H9 (cell line): ENCODE measurements around the gene ARSI. TPM values are rescaled to one million over a fixed set of nuclear protein-coding genes. Genes with fewer than 3 reads are reported as not detected.

Source experiments
- DNase-seq: peaks from one replicate; pipeline ENCODE4 v3.0.0-alpha.2; 2017
- H2AFZ ChIP-seq: one replicate; pipeline ENCODE4 v1.6.1; 2013; ENCODE audit warnings: mild to moderate bottlenecking, low read length, control low read depth, moderate library complexity
- H2AK5ac ChIP-seq: 2 replicates; pipeline ENCODE4 v1.6.1; 2013; ENCODE audit warnings: low read length, control low read depth, mixed read lengths; ENCODE audit not compliant: insufficient read length
- H2BK120ac ChIP-seq: one replicate; pipeline ENCODE4 v1.6.1; 2013; ENCODE audit warnings: low read depth, mild to moderate bottlenecking, low read length, control low read depth, inconsistent platforms; ENCODE audit not compliant: poor library complexity, severe bottlenecking
- H2BK12ac ChIP-seq: 2 replicates; pipeline ENCODE4 v1.6.1; 2013; ENCODE audit warnings: low read length, control low read depth, mixed read lengths, low read depth; ENCODE audit not compliant: insufficient read length
- H2BK15ac ChIP-seq: 2 replicates; pipeline ENCODE4 v1.6.1; 2013; ENCODE audit warnings: low read depth, low read length, control low read depth
- H2BK20ac ChIP-seq: one replicate; pipeline ENCODE4 v1.6.1; 2013; ENCODE audit warnings: low read depth, mild to moderate bottlenecking, low read length, control low read depth, inconsistent platforms; ENCODE audit not compliant: poor library complexity, severe bottlenecking
- H2BK5ac ChIP-seq: 2 replicates; pipeline ENCODE4 v1.6.1; 2013; ENCODE audit warnings: low read length, control low read depth, mixed read lengths; ENCODE audit not compliant: insufficient read length
- H3K14ac ChIP-seq: 2 replicates; pipeline ENCODE4 v1.6.1; 2013; ENCODE audit warnings: low read length, control low read depth; ENCODE audit not compliant: insufficient read depth
- H3K18ac ChIP-seq: 2 replicates; pipeline ENCODE4 v1.6.1; 2013; ENCODE audit warnings: low read depth, mild to moderate bottlenecking, mixed read lengths, low read length, control low read depth; ENCODE audit not compliant: insufficient read length
- H3K23ac ChIP-seq: 2 replicates; pipeline ENCODE4 v1.6.1; 2013; ENCODE audit warnings: low read length, control low read depth, mixed read lengths, low read depth; ENCODE audit not compliant: insufficient read length
- H3K23me2 ChIP-seq: 2 replicates; pipeline ENCODE4 v1.6.1; 2013; ENCODE audit warnings: low read depth, mild to moderate bottlenecking, mixed read lengths, low read length, control low read depth; ENCODE audit not compliant: insufficient read length, poor library complexity, severe bottlenecking
- H3K27ac ChIP-seq: 2 replicates; pipeline ENCODE4 v1.5.1; 2013; ENCODE audit warnings: low read length, control low read depth, mixed read lengths, low read depth; ENCODE audit not compliant: insufficient read length
- H3K27me3 ChIP-seq: 2 replicates; pipeline ENCODE4 v1.6.1; 2013; ENCODE audit warnings: low read length, control low read depth, inconsistent platforms; ENCODE audit not compliant: insufficient read depth
- H3K4ac ChIP-seq: 2 replicates; pipeline ENCODE4 v1.6.1; 2013; ENCODE audit warnings: low read depth, mild to moderate bottlenecking, control low read depth, inconsistent platforms, low read length, moderate library complexity
- H3K4me1 ChIP-seq: 2 replicates; pipeline ENCODE4 v1.6.1; 2013; ENCODE audit warnings: low read length, control low read depth, inconsistent platforms; ENCODE audit not compliant: insufficient read depth
- H3K4me2 ChIP-seq: 2 replicates; pipeline ENCODE4 v1.6.1; 2013; ENCODE audit warnings: low read length, control low read depth, mixed read lengths; ENCODE audit not compliant: insufficient read length, insufficient read depth
- H3K56ac ChIP-seq: 2 replicates; pipeline ENCODE4 v1.6.1; 2013; ENCODE audit warnings: low read depth, mild to moderate bottlenecking, mixed read lengths, low read length, control low read depth; ENCODE audit not compliant: insufficient read length
- H3K79me1 ChIP-seq: 2 replicates; pipeline ENCODE4 v1.6.1; 2013; ENCODE audit warnings: low read depth, mild to moderate bottlenecking, moderate library complexity, low read length, control low read depth, inconsistent platforms; ENCODE audit not compliant: insufficient read depth, poor library complexity, severe bottlenecking
- H3K79me2 ChIP-seq: 2 replicates; pipeline ENCODE4 v1.6.1; 2013; ENCODE audit warnings: low read length, control low read depth, inconsistent platforms; ENCODE audit not compliant: insufficient read depth
- H3K9ac ChIP-seq: 2 replicates; pipeline ENCODE4 v1.6.1; 2013; ENCODE audit warnings: low read length, control low read depth, mixed read lengths; ENCODE audit not compliant: insufficient read length; ENCODE audit errors: extremely low read depth
- H3K9me3 ChIP-seq: one replicate; pipeline ENCODE4 v1.6.1; 2013; ENCODE audit warnings: low read depth, low read length, inconsistent platforms; ENCODE audit not compliant: control insufficient read depth
- H3T11ph ChIP-seq: one replicate; pipeline ENCODE4 v1.6.1; 2013; ENCODE audit warnings: mild to moderate bottlenecking, low read length, control low read depth, inconsistent platforms
- H4K20me1 ChIP-seq: one replicate; pipeline ENCODE4 v1.6.1; 2013; ENCODE audit not compliant: control insufficient read depth, insufficient read length, insufficient read depth
- H4K5ac ChIP-seq: 2 replicates; pipeline ENCODE4 v1.6.1; 2013; ENCODE audit warnings: low read depth, mild to moderate bottlenecking, mixed read lengths, low read length, control low read depth; ENCODE audit not compliant: insufficient read length
- H4K8ac ChIP-seq: replicated peaks from 2 replicates; pipeline ENCODE4 v1.6.1; 2013; ENCODE audit warnings: low read length, control low read depth, mixed read lengths, low read depth; ENCODE audit not compliant: insufficient read length
- H4K91ac ChIP-seq: 2 replicates; pipeline ENCODE4 v1.6.1; 2013; ENCODE audit warnings: low read depth, mild to moderate bottlenecking, moderate library complexity, mixed read lengths, low read length, control low read depth; ENCODE audit not compliant: insufficient read length
- H3K27ac Mint-ChIP-seq, 3 experiments: 2 replicates in 2 of 3; 3 replicates in 1 of 3; pipeline ENCODE4 v1.8.0; 2020 to 2021; ENCODE audit warnings: mixed read lengths in 3 of 3, mild to moderate bottlenecking in 1 of 3, moderate library complexity in 1 of 3
- H3K27me3 Mint-ChIP-seq: 2 replicates; pipeline ENCODE4 v1.8.0; 2021; ENCODE audit warnings: low read depth, mild to moderate bottlenecking, moderate library complexity, mixed read lengths
- H3K36me3 Mint-ChIP-seq, 3 experiments: 2 replicates in 2 of 3; 3 replicates in 1 of 3; pipeline ENCODE4 v1.8.0; 2020 to 2021; ENCODE audit warnings: low read depth in 3 of 3, mixed read lengths in 3 of 3; ENCODE audit not compliant: insufficient read depth in 1 of 3
- H3K4me1 Mint-ChIP-seq, 2 experiments: 2 replicates each; pipeline ENCODE4 v1.8.0; 2020; ENCODE audit warnings: mixed read lengths in 2 of 2
- H3K4me3 Mint-ChIP-seq, 2 experiments: 2 replicates in 1 of 2; 3 replicates in 1 of 2; pipeline ENCODE4 v1.8.0; 2020 to 2021; ENCODE audit warnings: mild to moderate bottlenecking in 2 of 2, mixed read lengths in 2 of 2, moderate library complexity in 1 of 2
- H3K9me3 Mint-ChIP-seq, 2 experiments: 2 replicates in 1 of 2; 3 replicates in 1 of 2; pipeline ENCODE4 v1.8.0; 2020; ENCODE audit warnings: mild to moderate bottlenecking in 2 of 2, mixed read lengths in 2 of 2, moderate library complexity in 1 of 2
- WGBS: extraction: QIAGEN DNeasy Blood & Tissue Kit; methylation state at CpG from one replicate; pipeline ENCODE4 v1.1.7; 2013; ENCODE audit warnings: missing lambda C conversion rate, low lambda C conversion rate, mixed read lengths; ENCODE audit not compliant: insufficient read length; ENCODE audit errors: extremely low coverage; 5-methylcytosine and 5-hydroxymethylcytosine counted together
- total RNA-seq: library from RNA; stranded (reverse); gene quantifications from 2 replicates; pipeline ENCODE4 v1.2.1, GENCODE V29; 2021
- TF ChIP-seq, protein P1 (sequence below): fragments of 200-600 bp; sonication (generic); conservative IDR thresholded peaks from 3 replicates; pipeline ENCODE4 v1.8.0; 2021; ENCODE audit warnings: antibody characterized with exemption, mild to moderate bottlenecking

The ARSI gene
- total RNA-seq, 1 experiment from 2014 or later, result 1.7 TPM

GRCh38 chr5:150323092-150323491 lies 20.4 kb upstream of the ARSI start:
- no peak overlapping the region for H2BK20ac ChIP-seq
- no peak overlapping the region for H3K9ac ChIP-seq
- H2AFZ ChIP-seq, result no peak overlapping the region
- H3K27ac Mint-ChIP-seq, result no peak overlapping the region
- TF ChIP-seq, protein P1, sequence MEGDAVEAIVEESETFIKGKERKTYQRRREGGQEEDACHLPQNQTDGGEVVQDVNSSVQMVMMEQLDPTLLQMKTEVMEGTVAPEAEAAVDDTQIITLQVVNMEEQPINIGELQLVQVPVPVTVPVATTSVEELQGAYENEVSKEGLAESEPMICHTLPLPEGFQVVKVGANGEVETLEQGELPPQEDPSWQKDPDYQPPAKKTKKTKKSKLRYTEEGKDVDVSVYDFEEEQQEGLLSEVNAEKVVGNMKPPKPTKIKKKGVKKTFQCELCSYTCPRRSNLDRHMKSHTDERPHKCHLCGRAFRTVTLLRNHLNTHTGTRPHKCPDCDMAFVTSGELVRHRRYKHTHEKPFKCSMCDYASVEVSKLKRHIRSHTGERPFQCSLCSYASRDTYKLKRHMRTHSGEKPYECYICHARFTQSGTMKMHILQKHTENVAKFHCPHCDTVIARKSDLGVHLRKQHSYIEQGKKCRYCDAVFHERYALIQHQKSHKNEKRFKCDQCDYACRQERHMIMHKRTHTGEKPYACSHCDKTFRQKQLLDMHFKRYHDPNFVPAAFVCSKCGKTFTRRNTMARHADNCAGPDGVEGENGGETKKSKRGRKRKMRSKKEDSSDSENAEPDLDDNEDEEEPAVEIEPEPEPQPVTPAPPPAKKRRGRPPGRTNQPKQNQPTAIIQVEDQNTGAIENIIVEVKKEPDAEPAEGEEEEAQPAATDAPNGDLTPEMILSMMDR, result no peak
- H3K79me2 ChIP-seq, result no peaks in the 10 kb centered on the region
- no peak overlapping the region for H2BK5ac ChIP-seq
- H2BK120ac ChIP-seq, result no peak overlapping the region
- no peaks in the 10 kb centered on the region for H3K9me3 Mint-ChIP-seq
- WGBS, result no CpG with 5 or more reads among the region's 6 CpGs
- H3K18ac ChIP-seq, result no peak overlapping the region
- H3K4ac ChIP-seq, result no peak overlapping the region
- H4K20me1 ChIP-seq, result no peaks in the 10 kb centered on the region
- H4K5ac ChIP-seq, result no peak overlapping the region
- no peak overlapping the region for H3K23ac ChIP-seq
- no peaks in the 10 kb centered on the region for H3K27me3 ChIP-seq
- no peak overlapping the region for H4K91ac ChIP-seq
- no peaks in the 10 kb centered on the region; the same call in 1 of the 2 replicates for H3K27me3 Mint-ChIP-seq
- no peak overlapping the region for H4K8ac ChIP-seq
- no peak overlapping the region for H3K4me2 ChIP-seq
- no peak for DNase-seq
- H3K14ac ChIP-seq, result no peak overlapping the region
- no peak overlapping the region for H3K4me3 Mint-ChIP-seq
- peaks cover 11 to 16% of the 10 kb centered on the region in 2 experiments for H3K4me1 Mint-ChIP-seq
- no peak overlapping the region for H3K27ac ChIP-seq
- H3K23me2 ChIP-seq, result no peaks in the 10 kb centered on the region
- no peak overlapping the region for H3T11ph ChIP-seq
- H3K9me3 ChIP-seq, result no peaks in the 10 kb centered on the region
- H3K56ac ChIP-seq, result no peak overlapping the region
- H3K79me1 ChIP-seq, result no peaks in the 10 kb centered on the region
- H2BK12ac ChIP-seq, result no peak overlapping the region
- no peak overlapping the region for H2AK5ac ChIP-seq
- no peak overlapping the region for H2BK15ac ChIP-seq
- H3K36me3 Mint-ChIP-seq, result no peaks in the 10 kb centered on the region
- 0 out of 2 replicates have a peak, but pooled peaks cover 2% of the 10 kb centered on the region for H3K4me1 ChIP-seq
